Measurements from ENCODE around the gene PPP1R18. TPM values are rescaled to one million over a fixed set of nuclear protein-coding genes. Genes with fewer than 3 reads are reported as not detected.

PPP1R18 gene
- total RNA-seq, 4 donors from 2014 or later, result 11.5 to 46.0 (median 14.9) TPM

- no peaks in the 10 kb centered on the region for H3K36me3 ChIP-seq
- H3K27me3 ChIP-seq, result no peaks in the 10 kb centered on the region
- intact Hi-C loops (cut with DNase I; ENCODE audit: low total_unique reads) (no loop called here), in situ Hi-C loops (cut with MboI; ENCODE audit: low pct_ligation_motif_present in 1 of 4, low pct_unique_long_range_greater_than_20kb in 1 of 4, low sequenced_read_pairs in 3 of 4) (no loop called here)
- peaks cover 6 to 39% (median 28%) of the 10 kb centered on the region in 4 donors for H3K4me1 ChIP-seq
- no peak for TF ChIP-seq POLR2A (IDR thresholded peaks at IDR 0.05)
- no peak for TF ChIP-seq EP300 (IDR thresholded peaks at IDR 0.05; ENCODE audit: low read depth)
- TF ChIP-seq POLR2AphosphoS5 (IDR thresholded peaks at IDR 0.05), result no peak
- no peak for TF ChIP-seq CTCF (IDR thresholded peaks at IDR 0.05)
- H3K27ac ChIP-seq, result peak overlapping the region; percentile 93 to 99 (median 96)
- 13 to 18% methylated on average over 6 to 8 of the region's 8 CpGs for WGBS, 2 donors (ENCODE audit: low coverage in 1 of 2)
- DNase-seq, result no peak
- peak overlapping the region in 3 of 4 donors; percentile 57 to 82 (median 61) for H3K4me3 ChIP-seq
- H3K9me3 ChIP-seq, result no peaks in the 10 kb centered on the region
These were observed 4.9 kb upstream of the PPP1R18 start for GRCh38 chr6:30691208-30691847.

GRCh38 chr6:30690403-30691207 lies 4.2 kb upstream of the PPP1R18 start, which contains the start of gene NRM:
Gene NRM (minus strand): TSS chr6:30690984. CDS start chr6:30690974, 10 bp downstream.
- no peak for TF ChIP-seq EP300 (IDR thresholded peaks at IDR 0.05; ENCODE audit: low read depth)
- TF ChIP-seq POLR2A (IDR thresholded peaks at IDR 0.05), result peak; percentile 27
- no peak for TF ChIP-seq CTCF (IDR thresholded peaks at IDR 0.05)
- peak; percentile 65 to 66 (median 65) for TF ChIP-seq POLR2AphosphoS5 (IDR thresholded peaks at IDR 0.05)
- no peaks in the 10 kb centered on the region for H3K27me3 ChIP-seq
- intact Hi-C loops (cut with DNase I; ENCODE audit: low total_unique reads) (no loop called here), in situ Hi-C loops (cut with MboI; ENCODE audit: low pct_ligation_motif_present in 1 of 4, low pct_unique_long_range_greater_than_20kb in 1 of 4, low sequenced_read_pairs in 3 of 4) (no loop called here)
- DNase-seq, result peak; percentile 90
- H3K36me3 ChIP-seq, result no peaks in the 10 kb centered on the region
- peak within 1 kb of the TSS; percentile 36 to 82 (median 59) for H3K4me3 ChIP-seq
- no peaks in the 10 kb centered on the region for H3K9me3 ChIP-seq
- 0 to 1% methylated on average over 10 to 34 of the region's 40 CpGs for WGBS, 2 donors (ENCODE audit: low coverage in 1 of 2)
- H3K27ac ChIP-seq, result peak within 1 kb of the TSS; percentile 93 to 99 (median 96)
- H3K4me1 ChIP-seq, result peaks cover 6 to 46% (median 28%) of the 10 kb centered on the region in 4 donors

- Histone ChIP-seq H3K27ac (peak overlapping the region; percentile 93 to 99 (median 96)), H3K4me1 (peaks cover 6 to 53% (median 28%) of the 10 kb centered on the region in 4 donors), H3K27me3 (no peaks in the 10 kb centered on the region), H3K9me3 (no peaks in the 10 kb centered on the region), H3K4me3 (peak overlapping the region in 2 of 4 donors; percentile 61 to 82), H3K36me3 (no peaks in the 10 kb centered on the region)
- TF ChIP-seq EP300 (IDR thresholded peaks at IDR 0.05; ENCODE audit: low read depth), result no peak
- TF ChIP-seq CTCF (IDR thresholded peaks at IDR 0.05), result no peak
- TF ChIP-seq POLR2A (IDR thresholded peaks at IDR 0.05), result no peak
- no peak for TF ChIP-seq POLR2AphosphoS5 (IDR thresholded peaks at IDR 0.05)
- no peak for DNase-seq
- intact Hi-C loops (cut with DNase I; ENCODE audit: low total_unique reads) (loop anchor here (5.0 kb wide), 1 partner anchor 73 kb away; the partner anchor contains the start of genes MRPS18B and PPP1R10), in situ Hi-C loops (cut with MboI; ENCODE audit: low pct_ligation_motif_present in 1 of 4, low pct_unique_long_range_greater_than_20kb in 1 of 4, low sequenced_read_pairs in 3 of 4) (no loop called here)
- 20 to 32% methylated on average over 1 to 4 of the region's 4 CpGs for WGBS, 2 donors (ENCODE audit: low coverage in 1 of 2)
These were observed 3.5 kb upstream of the PPP1R18 start for GRCh38 chr6:30689985-30690384.
